H9 (cell line): ENCODE measurements around the gene IL33. TPM values are rescaled to one million over a fixed set of nuclear protein-coding genes. Genes with fewer than 3 reads are reported as not detected.

ENCODE experiments used
- DNase-seq: peaks from one replicate; pipeline ENCODE4 v3.0.0-alpha.2; 2017
- H2AFZ ChIP-seq: one replicate; pipeline ENCODE4 v1.6.1; 2013; ENCODE audit warnings: mild to moderate bottlenecking, low read length, control low read depth, moderate library complexity
- H2AK5ac ChIP-seq: 2 replicates; pipeline ENCODE4 v1.6.1; 2013; ENCODE audit warnings: low read length, control low read depth, mixed read lengths; ENCODE audit not compliant: insufficient read length
- H2BK120ac ChIP-seq: one replicate; pipeline ENCODE4 v1.6.1; 2013; ENCODE audit warnings: low read depth, mild to moderate bottlenecking, low read length, control low read depth, inconsistent platforms; ENCODE audit not compliant: poor library complexity, severe bottlenecking
- H2BK12ac ChIP-seq: 2 replicates; pipeline ENCODE4 v1.6.1; 2013; ENCODE audit warnings: low read length, control low read depth, mixed read lengths, low read depth; ENCODE audit not compliant: insufficient read length
- H2BK15ac ChIP-seq: 2 replicates; pipeline ENCODE4 v1.6.1; 2013; ENCODE audit warnings: low read depth, low read length, control low read depth
- H2BK20ac ChIP-seq: one replicate; pipeline ENCODE4 v1.6.1; 2013; ENCODE audit warnings: low read depth, mild to moderate bottlenecking, low read length, control low read depth, inconsistent platforms; ENCODE audit not compliant: poor library complexity, severe bottlenecking
- H2BK5ac ChIP-seq: 2 replicates; pipeline ENCODE4 v1.6.1; 2013; ENCODE audit warnings: low read length, control low read depth, mixed read lengths; ENCODE audit not compliant: insufficient read length
- H3K14ac ChIP-seq: 2 replicates; pipeline ENCODE4 v1.6.1; 2013; ENCODE audit warnings: low read length, control low read depth; ENCODE audit not compliant: insufficient read depth
- H3K18ac ChIP-seq: 2 replicates; pipeline ENCODE4 v1.6.1; 2013; ENCODE audit warnings: low read depth, mild to moderate bottlenecking, mixed read lengths, low read length, control low read depth; ENCODE audit not compliant: insufficient read length
- H3K23ac ChIP-seq: 2 replicates; pipeline ENCODE4 v1.6.1; 2013; ENCODE audit warnings: low read length, control low read depth, mixed read lengths, low read depth; ENCODE audit not compliant: insufficient read length
- H3K23me2 ChIP-seq: 2 replicates; pipeline ENCODE4 v1.6.1; 2013; ENCODE audit warnings: low read depth, mild to moderate bottlenecking, mixed read lengths, low read length, control low read depth; ENCODE audit not compliant: insufficient read length, poor library complexity, severe bottlenecking
- H3K27ac ChIP-seq: 2 replicates; pipeline ENCODE4 v1.5.1; 2013; ENCODE audit warnings: low read length, control low read depth, mixed read lengths, low read depth; ENCODE audit not compliant: insufficient read length
- H3K27me3 ChIP-seq: 2 replicates; pipeline ENCODE4 v1.6.1; 2013; ENCODE audit warnings: low read length, control low read depth, inconsistent platforms; ENCODE audit not compliant: insufficient read depth
- H3K4ac ChIP-seq: 2 replicates; pipeline ENCODE4 v1.6.1; 2013; ENCODE audit warnings: low read depth, mild to moderate bottlenecking, control low read depth, inconsistent platforms, low read length, moderate library complexity
- H3K4me1 ChIP-seq: 2 replicates; pipeline ENCODE4 v1.6.1; 2013; ENCODE audit warnings: low read length, control low read depth, inconsistent platforms; ENCODE audit not compliant: insufficient read depth
- H3K4me2 ChIP-seq: 2 replicates; pipeline ENCODE4 v1.6.1; 2013; ENCODE audit warnings: low read length, control low read depth, mixed read lengths; ENCODE audit not compliant: insufficient read length, insufficient read depth
- H3K56ac ChIP-seq: 2 replicates; pipeline ENCODE4 v1.6.1; 2013; ENCODE audit warnings: low read depth, mild to moderate bottlenecking, mixed read lengths, low read length, control low read depth; ENCODE audit not compliant: insufficient read length
- H3K79me1 ChIP-seq: 2 replicates; pipeline ENCODE4 v1.6.1; 2013; ENCODE audit warnings: low read depth, mild to moderate bottlenecking, moderate library complexity, low read length, control low read depth, inconsistent platforms; ENCODE audit not compliant: insufficient read depth, poor library complexity, severe bottlenecking
- H3K79me2 ChIP-seq: 2 replicates; pipeline ENCODE4 v1.6.1; 2013; ENCODE audit warnings: low read length, control low read depth, inconsistent platforms; ENCODE audit not compliant: insufficient read depth
- H3K9ac ChIP-seq: 2 replicates; pipeline ENCODE4 v1.6.1; 2013; ENCODE audit warnings: low read length, control low read depth, mixed read lengths; ENCODE audit not compliant: insufficient read length; ENCODE audit errors: extremely low read depth
- H3K9me3 ChIP-seq: one replicate; pipeline ENCODE4 v1.6.1; 2013; ENCODE audit warnings: low read depth, low read length, inconsistent platforms; ENCODE audit not compliant: control insufficient read depth
- H3T11ph ChIP-seq: one replicate; pipeline ENCODE4 v1.6.1; 2013; ENCODE audit warnings: mild to moderate bottlenecking, low read length, control low read depth, inconsistent platforms
- H4K20me1 ChIP-seq: one replicate; pipeline ENCODE4 v1.6.1; 2013; ENCODE audit not compliant: control insufficient read depth, insufficient read length, insufficient read depth
- H4K5ac ChIP-seq: 2 replicates; pipeline ENCODE4 v1.6.1; 2013; ENCODE audit warnings: low read depth, mild to moderate bottlenecking, mixed read lengths, low read length, control low read depth; ENCODE audit not compliant: insufficient read length
- H4K8ac ChIP-seq: replicated peaks from 2 replicates; pipeline ENCODE4 v1.6.1; 2013; ENCODE audit warnings: low read length, control low read depth, mixed read lengths, low read depth; ENCODE audit not compliant: insufficient read length
- H4K91ac ChIP-seq: 2 replicates; pipeline ENCODE4 v1.6.1; 2013; ENCODE audit warnings: low read depth, mild to moderate bottlenecking, moderate library complexity, mixed read lengths, low read length, control low read depth; ENCODE audit not compliant: insufficient read length
- H3K27ac Mint-ChIP-seq, 3 experiments: 2 replicates in 2 of 3; 3 replicates in 1 of 3; pipeline ENCODE4 v1.8.0; 2020 to 2021; ENCODE audit warnings: mixed read lengths in 3 of 3, mild to moderate bottlenecking in 1 of 3, moderate library complexity in 1 of 3
- H3K27me3 Mint-ChIP-seq: 2 replicates; pipeline ENCODE4 v1.8.0; 2021; ENCODE audit warnings: low read depth, mild to moderate bottlenecking, moderate library complexity, mixed read lengths
- H3K36me3 Mint-ChIP-seq, 3 experiments: 2 replicates in 2 of 3; 3 replicates in 1 of 3; pipeline ENCODE4 v1.8.0; 2020 to 2021; ENCODE audit warnings: low read depth in 3 of 3, mixed read lengths in 3 of 3; ENCODE audit not compliant: insufficient read depth in 1 of 3
- H3K4me1 Mint-ChIP-seq, 2 experiments: 2 replicates each; pipeline ENCODE4 v1.8.0; 2020; ENCODE audit warnings: mixed read lengths in 2 of 2
- H3K4me3 Mint-ChIP-seq, 2 experiments: 2 replicates in 1 of 2; 3 replicates in 1 of 2; pipeline ENCODE4 v1.8.0; 2020 to 2021; ENCODE audit warnings: mild to moderate bottlenecking in 2 of 2, mixed read lengths in 2 of 2, moderate library complexity in 1 of 2
- H3K9me3 Mint-ChIP-seq, 2 experiments: 2 replicates in 1 of 2; 3 replicates in 1 of 2; pipeline ENCODE4 v1.8.0; 2020; ENCODE audit warnings: mild to moderate bottlenecking in 2 of 2, mixed read lengths in 2 of 2, moderate library complexity in 1 of 2
- WGBS: extraction: QIAGEN DNeasy Blood & Tissue Kit; methylation state at CpG from one replicate; pipeline ENCODE4 v1.1.7; 2013; ENCODE audit warnings: missing lambda C conversion rate, low lambda C conversion rate, mixed read lengths; ENCODE audit not compliant: insufficient read length; ENCODE audit errors: extremely low coverage; 5-methylcytosine and 5-hydroxymethylcytosine counted together
- total RNA-seq: library from RNA; stranded (reverse); gene quantifications from 2 replicates; pipeline ENCODE4 v1.2.1, GENCODE V29; 2021
- TF ChIP-seq, protein P1 (sequence below): fragments of 200-600 bp; sonication (generic); conservative IDR thresholded peaks from 3 replicates; pipeline ENCODE4 v1.8.0; 2021; ENCODE audit warnings: antibody characterized with exemption, mild to moderate bottlenecking

IL33 gene
- total RNA-seq, 1 experiment from 2014 or later, result not detected

DNA sequence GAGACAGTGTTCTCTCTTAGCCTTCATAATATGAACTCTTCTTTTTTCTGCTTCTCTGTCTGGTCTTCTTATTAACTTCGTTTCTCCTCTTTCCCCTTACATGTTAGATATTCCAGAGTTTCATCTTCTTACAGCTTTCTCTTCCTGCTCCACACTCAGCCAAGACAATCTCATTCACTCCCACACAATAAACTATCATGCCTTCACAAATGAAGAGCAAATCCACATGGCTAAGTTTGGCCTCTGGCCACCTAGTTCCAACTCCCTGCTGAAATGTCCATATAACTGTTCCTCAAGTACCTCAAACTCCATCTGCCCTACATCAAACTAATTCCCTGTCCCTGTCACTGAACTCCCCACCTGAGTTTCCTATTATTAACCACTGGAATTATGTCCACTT, 18.4 kb downstream of the IL33 start:
- Histone ChIP-seq H3K9ac (no peak overlapping the region), H2BK12ac (no peak overlapping the region), H2AK5ac (no peak overlapping the region), H2AFZ (no peak overlapping the region), H3K4me1 (no peaks in the 10 kb centered on the region), H3K27ac (no peak overlapping the region), H3K79me1 (no peaks in the 10 kb centered on the region), H2BK20ac (no peak overlapping the region), H3K27me3 (no peaks in the 10 kb centered on the region), H3K56ac (no peak overlapping the region), H3K23me2 (no peaks in the 10 kb centered on the region), H3K23ac (no peak overlapping the region), H3K9me3 (no peaks in the 10 kb centered on the region), H3T11ph (no peak overlapping the region), H4K5ac (no peak overlapping the region), H3K18ac (no peak overlapping the region), H4K8ac (no peak overlapping the region), H4K91ac (no peak overlapping the region), H2BK120ac (no peak overlapping the region), H3K4ac (no peak overlapping the region), H3K79me2 (no peaks in the 10 kb centered on the region), H2BK5ac (no peak overlapping the region), H4K20me1 (no peaks in the 10 kb centered on the region), H2BK15ac (no peak overlapping the region), H3K14ac (no peak overlapping the region), H3K4me2 (no peak overlapping the region)
- H3K9me3 Mint-ChIP-seq, result no peaks in the 10 kb centered on the region
- no peaks in the 10 kb centered on the region for H3K27me3 Mint-ChIP-seq
- DNase-seq, result no peak
- no peak overlapping the region for H3K4me3 Mint-ChIP-seq
- H3K4me1 Mint-ChIP-seq, result peaks cover 0 to 3% of the 10 kb centered on the region in 2 experiments; a peak in 1 of 4 replicates
- no CpG with 5 or more reads among the region's 1 CpG for WGBS
- H3K27ac Mint-ChIP-seq, result no peak overlapping the region
- H3K36me3 Mint-ChIP-seq, result no peaks in the 10 kb centered on the region
- TF ChIP-seq, protein P1, sequence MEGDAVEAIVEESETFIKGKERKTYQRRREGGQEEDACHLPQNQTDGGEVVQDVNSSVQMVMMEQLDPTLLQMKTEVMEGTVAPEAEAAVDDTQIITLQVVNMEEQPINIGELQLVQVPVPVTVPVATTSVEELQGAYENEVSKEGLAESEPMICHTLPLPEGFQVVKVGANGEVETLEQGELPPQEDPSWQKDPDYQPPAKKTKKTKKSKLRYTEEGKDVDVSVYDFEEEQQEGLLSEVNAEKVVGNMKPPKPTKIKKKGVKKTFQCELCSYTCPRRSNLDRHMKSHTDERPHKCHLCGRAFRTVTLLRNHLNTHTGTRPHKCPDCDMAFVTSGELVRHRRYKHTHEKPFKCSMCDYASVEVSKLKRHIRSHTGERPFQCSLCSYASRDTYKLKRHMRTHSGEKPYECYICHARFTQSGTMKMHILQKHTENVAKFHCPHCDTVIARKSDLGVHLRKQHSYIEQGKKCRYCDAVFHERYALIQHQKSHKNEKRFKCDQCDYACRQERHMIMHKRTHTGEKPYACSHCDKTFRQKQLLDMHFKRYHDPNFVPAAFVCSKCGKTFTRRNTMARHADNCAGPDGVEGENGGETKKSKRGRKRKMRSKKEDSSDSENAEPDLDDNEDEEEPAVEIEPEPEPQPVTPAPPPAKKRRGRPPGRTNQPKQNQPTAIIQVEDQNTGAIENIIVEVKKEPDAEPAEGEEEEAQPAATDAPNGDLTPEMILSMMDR, result no peak
